ENCODE data around the gene SLC25A29. TPM values are rescaled to one million over a fixed set of nuclear protein-coding genes. Genes with fewer than 3 reads are reported as not detected.
A peak's percentile ranks its signal among the peaks of the same experiment; 100 is the strongest.

The SLC25A29 gene
- total and polyA plus RNA-seq, 2 of the 4 experiments (the other 2 are of a cell fraction): 6.5 to 37.7 TPM

GRCh38 chr14:100287202-100287997, 18.8 kb downstream of the SLC25A29 start:
- no peak overlapping the region for H2BK15ac ChIP-seq (ENCODE audit: low read depth, low read length)
- H2AFZ ChIP-seq (replicated peaks; ENCODE audit: low read length, poor library complexity): no peak overlapping the region
- H3K23ac ChIP-seq (ENCODE audit: low read depth, low read length): no peak overlapping the region
- H2BK5ac ChIP-seq (ENCODE audit: low read depth, low read length, poor library complexity, severe bottlenecking): no peak overlapping the region
- H4K91ac ChIP-seq (ENCODE audit: insufficient read depth, low read depth, low read length): no peak overlapping the region
- no peak overlapping the region for H3K4me3 ChIP-seq (ENCODE audit: insufficient read depth, low read depth, low read length)
- dilution Hi-C loops (cut with HindIII; ENCODE audit: low sequenced_read_pairs, unreplicated experiment): no loop called here
- H4K5ac ChIP-seq (ENCODE audit: low read depth, low read length): no peak overlapping the region
- H3K18ac ChIP-seq (ENCODE audit: low read depth, low read length): no peak overlapping the region
- H3K56ac ChIP-seq (ENCODE audit: extremely low read depth, insufficient read depth, low read length): no peak overlapping the region
- H3K79me1 ChIP-seq (ENCODE audit: low read depth in 1 of 2, low read length in 2 of 2): peaks cover under 1 to 68% of the 10 kb centered on the region in 2 experiments
- no peak overlapping the region for H2BK120ac ChIP-seq (ENCODE audit: low read depth, low read length)
- no TSS peak for BruUV-seq (replicated peaks)
- H3K4me2 ChIP-seq (ENCODE audit: low read depth, low read length): no peak overlapping the region
- H3K9me1 ChIP-seq (ENCODE audit: insufficient read depth, low read length): peaks cover 3% of the 10 kb centered on the region; the same call in 1 of the 2 replicates
- peaks cover 4% of the 10 kb centered on the region for H3K4me1 ChIP-seq (ENCODE audit: control insufficient read depth, insufficient read depth, low read length)
- no peak overlapping the region for H4K8ac ChIP-seq (ENCODE audit: low read depth in 2 of 2, low read length in 2 of 2)
- H3K27me3 ChIP-seq (ENCODE audit: control insufficient read depth, insufficient read depth, low read length): no peaks in the 10 kb centered on the region
- H3K14ac ChIP-seq (replicated peaks; ENCODE audit: low read depth, low read length): no peak overlapping the region
- CTCF ChIA-PET: interaction anchor here (1.1 kb wide), 1 partner anchor 8 kb away, joined by 3 read pairs; no protein-coding TSS in a partner anchor
- no peak overlapping the region for H2AK5ac ChIP-seq (ENCODE audit: low read depth, low read length)
- in situ Hi-C loops (cut with MboI; ENCODE audit: low sequenced_read_pairs): no loop called here
- no peak overlapping the region for H2BK20ac ChIP-seq (ENCODE audit: low read depth, low read length)
- WGBS, 2 experiments (ENCODE audit: extremely low coverage in 2 of 2, insufficient read length in 1 of 2): 69% methylated on average over 2 of the region's 12 CpGs; no CpG with 5 or more reads in 1 of the 2 experiments
- no peak overlapping the region for H3K4ac ChIP-seq (ENCODE audit: low read depth, low read length)
- intact Hi-C loops (cut with micrococcal nuclease): loop anchor here (5.0 kb wide), 1 partner anchor 90 kb away; the partner anchor contains the start of gene WDR25
- no peaks in the 10 kb centered on the region for H3K9me3 ChIP-seq (ENCODE audit: control insufficient read depth, insufficient read depth, low read length)
- H4K20me1 ChIP-seq (ENCODE audit: insufficient read depth, low read length): peaks cover 5% of the 10 kb centered on the region
- H3K9ac ChIP-seq (ENCODE audit: low read depth, low read length): no peak overlapping the region
- peak overlapping the region; percentile 35 for H2AK9ac ChIP-seq (replicated peaks; ENCODE audit: low read depth, low read length, poor library complexity)
- POLR2A ChIA-PET (ENCODE audit: unreplicated experiment): no interaction called here
- no peak overlapping the region for H3K27ac ChIP-seq (ENCODE audit: insufficient read depth, low read length)
- H3K36me3 ChIP-seq (ENCODE audit: control insufficient read depth, insufficient read depth, low read length): peaks cover 35% of the 10 kb centered on the region
- DNase-seq (no peak), ATAC-seq (ENCODE audit: low read depth) (no peak)
- TF ChIP-seq CTCF (conservative IDR thresholded peaks at IDR 0.05; ENCODE audit: low read depth, low read length) (no peak), SMC3 (IDR thresholded peaks at IDR 0.05; ENCODE audit: low read depth, low read length) (no peak), POLR2A (IDR thresholded peaks at IDR 0.05; ENCODE audit: low read depth, low read length) (no peak), USF2 (IDR thresholded peaks at IDR 0.05; ENCODE audit: low read depth, low read length) (no peak), RCOR1 (IDR thresholded peaks at IDR 0.05; ENCODE audit: insufficient replicate concordance, low read length) (no peak), BHLHE40 (IDR thresholded peaks at IDR 0.05; ENCODE audit: low read depth, low read length) (no peak), CHD1 (IDR thresholded peaks at IDR 0.05; ENCODE audit: low read depth, low read length) (no peak), FOS (IDR thresholded peaks at IDR 0.05; ENCODE audit: low read depth, low read length) (no peak), RAD21 (IDR thresholded peaks at IDR 0.05; ENCODE audit: low read length) (no peak), NFE2L2 (IDR thresholded peaks at IDR 0.05; ENCODE audit: low read depth, low read length) (no peak), CEBPB (IDR thresholded peaks at IDR 0.05; ENCODE audit: low read depth, low read length) (no peak), MAFK (IDR thresholded peaks at IDR 0.05; ENCODE audit: low read depth, low read length) (no peak), ELK1 (IDR thresholded peaks at IDR 0.05; ENCODE audit: borderline replicate concordance, low read depth, low read length) (no peak), MXI1 (IDR thresholded peaks at IDR 0.05; ENCODE audit: borderline replicate concordance, low read depth, low read length) (no peak), RFX5 (IDR thresholded peaks at IDR 0.05; ENCODE audit: low read depth, low read length) (no peak)

All from IMR-90 (cell line).